Sigmoid colon (tissue), 7 donors: ENCODE measurements around the gene SLC19A1. TPM values are rescaled to one million over a fixed set of nuclear protein-coding genes. Genes with fewer than 3 reads are reported as not detected.
A peak's percentile ranks its signal among the peaks of the same experiment; 100 is the strongest.

Experiments
- DNase-seq: peaks from one replicate; pipeline ENCODE4 v3.0.0-alpha.2; 2019
- H3K27ac ChIP-seq, 4 donors: fragments of 200-600 bp; sonication (generic); one replicate each; pipeline ENCODE4 v1.5.1; 2016 to 2019; ENCODE audit warnings: mild to moderate bottlenecking in 1 of 4
- H3K27me3 ChIP-seq, 3 donors: fragments of 200-600 bp; sonication (generic); one replicate each; pipeline ENCODE4 v1.5.1; 2019; ENCODE audit warnings: mild to moderate bottlenecking in 1 of 3
- H3K36me3 ChIP-seq, 4 donors: fragments of 200-600 bp; sonication (generic); one replicate each; pipeline ENCODE4 v1.5.1; 2016 to 2019
- H3K4me1 ChIP-seq, 4 donors: fragments of 200-600 bp; sonication (generic); one replicate each; pipeline ENCODE4 v1.5.1; 2017 to 2019
- H3K4me3 ChIP-seq, 4 donors: fragments of 200-600 bp; sonication (generic); one replicate each; pipeline ENCODE4 v1.5.1; 2017 to 2019; ENCODE audit warnings: mild to moderate bottlenecking in 2 of 4, moderate library complexity in 1 of 4
- H3K9me3 ChIP-seq, 4 donors: fragments of 200-600 bp in 3 of 4; sonication (generic) in 3 of 4; one replicate each; pipeline versions ENCODE4 v1.5.1 to v1.6.1; 2013 to 2019
- EP300 ChIP-seq, 4 donors: sonication (generic); formaldehyde crosslinking; IDR thresholded peaks; one replicate each; pipeline ENCODE4 v1.6.1; 2017; ENCODE audit warnings: antibody characterized with exemption in 4 of 4
- POLR2A ChIP-seq, 2 donors: fragments of 450-650 bp; IDR thresholded peaks; one replicate each; pipeline ENCODE4 v1.6.1; 2016; ENCODE audit warnings: antibody characterized with exemption in 2 of 2, mild to moderate bottlenecking in 2 of 2, moderate library complexity in 2 of 2
- POLR2AphosphoS5 ChIP-seq, 4 donors: sonication (generic); formaldehyde crosslinking; IDR thresholded peaks; one replicate each; pipeline ENCODE4 v1.6.1; 2017; ENCODE audit warnings: antibody characterized with exemption in 4 of 4
- WGBS, 2 donors: extraction: QIAGEN DNeasy Blood & Tissue Kit; methylation state at CpG; one replicate each; pipeline ENCODE4 v1.1.7; 2013; 5-methylcytosine and 5-hydroxymethylcytosine counted together
- intact Hi-C: fragments of 100-400 bp; cut with DNase I; formaldehyde crosslinking; loops from one replicate; pipeline ENCODE4 v1.15.1; 2023
- polyA plus RNA-seq, 3 donors: library from polyadenylated mRNA; stranded (reverse); fragments of 200-250 nt; gene quantifications; one replicate each; pipeline ENCODE4 v1.2.3, GENCODE V29; 2013
- total RNA-seq, 4 donors: library from RNA; depleted of rRNA; stranded (reverse); fragments of >200 nt; gene quantifications; one replicate each; pipeline ENCODE4 v1.1.0, GENCODE V29; 2016
- TF ChIP-seq, protein P1 (sequence below), 4 experiments: fragments of 450-650 bp in 3 of 4; fragments of 200-600 bp in 1 of 4; IDR thresholded peaks; one replicate each; pipeline ENCODE4 v1.5.1; 2016 to 2019; ENCODE audit warnings: antibody characterized with exemption in 4 of 4, mild to moderate bottlenecking in 3 of 4, moderate library complexity in 2 of 4
- donor health status: healthy with polysubstance abuse.
- donor health status: Bipolar disorder and iron deficiency.
- donor health status: healthy.

The SLC19A1 gene
- total and polyA plus RNA-seq, 7 donors, result 1.8 to 10.7 (median 2.5) TPM

DNA sequence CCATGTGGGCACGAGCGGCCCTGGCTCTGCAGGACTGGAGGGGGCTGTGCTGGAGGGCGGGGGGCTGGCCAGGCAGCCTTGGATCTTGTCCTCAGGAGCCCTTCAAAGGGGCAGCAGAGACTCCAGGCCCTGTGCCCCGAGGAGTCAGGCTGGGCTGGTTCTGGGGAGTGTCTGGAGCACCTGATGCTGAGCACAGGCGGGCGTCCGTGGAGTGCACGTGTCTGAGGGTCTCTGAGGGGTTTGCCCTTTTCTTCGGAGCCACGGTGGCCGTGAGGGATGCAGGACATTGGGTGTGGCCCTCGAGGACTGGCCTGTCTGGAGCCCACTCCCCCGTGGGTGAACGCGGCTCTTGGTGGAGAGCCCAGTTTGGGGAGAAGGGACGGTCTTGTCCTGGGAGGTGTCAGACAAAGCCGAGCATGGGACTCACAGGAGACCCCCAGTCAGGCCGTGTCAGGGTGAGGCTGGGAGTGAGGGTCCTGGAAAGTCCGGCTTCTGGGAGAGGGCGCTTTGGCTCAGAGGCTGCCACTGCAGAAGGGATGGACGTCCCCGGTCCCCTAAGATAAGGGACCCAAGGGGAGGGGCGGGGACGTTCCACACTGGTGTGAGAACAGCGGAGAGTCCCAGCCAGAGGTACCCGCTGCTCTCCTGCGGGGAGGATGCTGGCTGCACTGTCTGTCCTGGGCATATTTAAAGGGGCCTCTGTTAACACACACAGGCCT is 76.5 kb downstream of the SLC19A1 start:
- Histone ChIP-seq H3K4me1 (peaks cover 0 to 25% (median 15%) of the 10 kb centered on the region in 4 donors), H3K9me3 (peaks cover 0 to 3% (median 0%) of the 10 kb centered on the region in 4 donors), H3K27ac (peak overlapping the region in 2 of 4 donors; percentile 3 to 26), H3K27me3 (no peaks in the 10 kb centered on the region), H3K4me3 (no peak overlapping the region), H3K36me3 (peaks cover 0 to 8% (median 2%) of the 10 kb centered on the region in 4 donors)
- intact Hi-C loops, result no loop called here
- TF ChIP-seq POLR2A (IDR thresholded peaks at IDR 0.05) (no peak), EP300 (IDR thresholded peaks at IDR 0.05) (no peak), POLR2AphosphoS5 (IDR thresholded peaks at IDR 0.05) (no peak)
- TF ChIP-seq, protein P1, sequence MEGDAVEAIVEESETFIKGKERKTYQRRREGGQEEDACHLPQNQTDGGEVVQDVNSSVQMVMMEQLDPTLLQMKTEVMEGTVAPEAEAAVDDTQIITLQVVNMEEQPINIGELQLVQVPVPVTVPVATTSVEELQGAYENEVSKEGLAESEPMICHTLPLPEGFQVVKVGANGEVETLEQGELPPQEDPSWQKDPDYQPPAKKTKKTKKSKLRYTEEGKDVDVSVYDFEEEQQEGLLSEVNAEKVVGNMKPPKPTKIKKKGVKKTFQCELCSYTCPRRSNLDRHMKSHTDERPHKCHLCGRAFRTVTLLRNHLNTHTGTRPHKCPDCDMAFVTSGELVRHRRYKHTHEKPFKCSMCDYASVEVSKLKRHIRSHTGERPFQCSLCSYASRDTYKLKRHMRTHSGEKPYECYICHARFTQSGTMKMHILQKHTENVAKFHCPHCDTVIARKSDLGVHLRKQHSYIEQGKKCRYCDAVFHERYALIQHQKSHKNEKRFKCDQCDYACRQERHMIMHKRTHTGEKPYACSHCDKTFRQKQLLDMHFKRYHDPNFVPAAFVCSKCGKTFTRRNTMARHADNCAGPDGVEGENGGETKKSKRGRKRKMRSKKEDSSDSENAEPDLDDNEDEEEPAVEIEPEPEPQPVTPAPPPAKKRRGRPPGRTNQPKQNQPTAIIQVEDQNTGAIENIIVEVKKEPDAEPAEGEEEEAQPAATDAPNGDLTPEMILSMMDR (IDR thresholded peaks at IDR 0.05), result no peak
- 80 to 90% methylated on average over 27 of the region's 27 CpGs for WGBS, 2 donors
- DNase-seq, result peak; percentile 62

DNA sequence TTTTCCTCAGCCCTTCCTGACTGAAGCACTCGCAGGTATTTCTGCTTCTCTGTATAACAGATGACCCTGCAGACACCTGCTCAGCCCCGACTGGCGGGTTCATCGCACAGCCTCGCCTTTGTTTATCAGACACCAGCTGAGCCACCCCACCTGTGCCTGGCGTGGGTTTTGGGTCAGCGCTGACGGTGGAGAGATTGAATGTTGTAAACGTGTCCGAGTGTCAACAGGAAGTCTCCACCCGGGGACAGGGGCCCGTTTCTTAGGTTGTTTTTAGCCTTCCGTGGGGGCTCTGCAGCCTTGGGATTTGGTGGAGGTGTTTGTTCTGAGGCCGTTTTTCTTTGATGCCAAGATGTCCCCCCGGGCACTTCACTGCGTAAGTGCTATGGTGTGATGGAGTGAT is 77.1 kb downstream of the SLC19A1 start:
- DNase-seq, result peak; percentile 57

DNA sequence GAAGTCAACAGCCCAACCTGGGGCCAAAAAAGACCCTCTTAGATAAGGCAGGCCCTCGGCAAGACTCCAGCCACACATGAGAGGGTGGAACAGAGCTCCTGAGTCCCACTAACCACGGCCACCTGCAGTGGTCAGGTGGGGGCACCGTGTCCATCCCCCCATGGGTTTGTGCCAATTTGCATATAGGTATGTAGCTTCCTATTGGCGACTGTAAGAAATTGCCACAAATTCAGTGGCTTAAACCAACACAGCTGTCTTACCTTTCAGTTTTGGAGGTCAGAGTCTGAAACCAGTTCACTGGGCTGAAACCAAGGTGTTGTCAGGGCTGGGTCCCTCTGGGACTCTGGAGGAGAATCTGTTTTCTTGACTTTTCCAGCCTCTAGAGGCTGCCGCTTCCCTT is 77.9 kb downstream of the SLC19A1 start:
- H3K27me3 ChIP-seq, result no peaks in the 10 kb centered on the region
- TF ChIP-seq, protein P1 (IDR thresholded peaks at IDR 0.05), result no peak
- peaks cover 0 to 3% (median 0%) of the 10 kb centered on the region in 4 donors for H3K9me3 ChIP-seq
- peaks cover 0 to 29% (median 18%) of the 10 kb centered on the region in 4 donors for H3K4me1 ChIP-seq
- WGBS, 2 donors, result 60 to 85% methylated on average over 5 of the region's 5 CpGs
- intact Hi-C loops, result no loop called here
- no peak for DNase-seq
- H3K36me3 ChIP-seq, result peaks cover 0 to 8% (median 2%) of the 10 kb centered on the region in 4 donors
- H3K27ac ChIP-seq, result no peak overlapping the region
- no peak overlapping the region for H3K4me3 ChIP-seq

More for the DNA sequence above, 77.1 kb downstream of the SLC19A1 start:
- TF ChIP-seq, protein P1 (IDR thresholded peaks at IDR 0.05), result no peak
- no peak for TF ChIP-seq EP300 (IDR thresholded peaks at IDR 0.05)
- no peak for TF ChIP-seq POLR2A (IDR thresholded peaks at IDR 0.05)
- no peak for TF ChIP-seq POLR2AphosphoS5 (IDR thresholded peaks at IDR 0.05)
- peaks cover 0 to 3% (median 0%) of the 10 kb centered on the region in 4 donors for H3K9me3 ChIP-seq
- intact Hi-C loops, result no loop called here
- H3K36me3 ChIP-seq, result peaks cover 0 to 8% (median 2%) of the 10 kb centered on the region in 4 donors
- H3K4me1 ChIP-seq, result peaks cover 0 to 27% (median 18%) of the 10 kb centered on the region in 4 donors
- WGBS, 2 donors, result 13 to 39% methylated on average over 16 of the region's 16 CpGs
- H3K4me3 ChIP-seq, result no peak overlapping the region
- H3K27ac ChIP-seq, result peak overlapping the region in 2 of 4 donors; percentile 3 to 26
- no peaks in the 10 kb centered on the region for H3K27me3 ChIP-seq

DNA sequence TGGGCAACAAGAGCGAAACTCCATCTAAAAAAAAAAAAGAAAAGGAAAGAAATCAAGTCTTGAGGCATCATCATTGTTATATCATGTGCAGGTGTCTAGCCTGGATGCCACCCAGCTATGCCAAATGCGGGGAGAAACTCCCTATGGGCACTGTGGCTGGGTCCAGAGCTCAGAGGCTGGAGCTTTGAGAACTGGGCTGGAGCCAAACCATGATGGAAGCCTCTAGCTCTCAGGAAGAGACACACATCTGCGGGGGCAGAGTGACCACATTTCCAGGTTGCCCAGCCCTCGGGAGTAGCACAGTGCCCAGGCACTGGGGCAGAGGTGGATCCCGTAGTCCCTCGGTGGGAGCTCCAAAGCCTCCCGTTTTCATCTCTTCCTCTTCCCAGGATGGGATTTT is 78.4 kb downstream of the SLC19A1 start:
- DNase-seq, result peak; percentile 62
- H3K4me3 ChIP-seq, result no peak overlapping the region
- H3K4me1 ChIP-seq, result peaks cover 0 to 33% (median 18%) of the 10 kb centered on the region in 4 donors
- no peak overlapping the region for H3K27ac ChIP-seq
- WGBS, 2 donors, result 88 to 92% methylated on average over 7 of the region's 7 CpGs
- intact Hi-C loops, result no loop called here
- H3K36me3 ChIP-seq, result peaks cover 0 to 7% (median under 1%) of the 10 kb centered on the region in 4 donors
- no peak for TF ChIP-seq POLR2A (IDR thresholded peaks at IDR 0.05)
- TF ChIP-seq EP300 (IDR thresholded peaks at IDR 0.05), result no peak
- TF ChIP-seq, protein P1 (IDR thresholded peaks at IDR 0.05), result no peak
- TF ChIP-seq POLR2AphosphoS5 (IDR thresholded peaks at IDR 0.05), result no peak
- no peaks in the 10 kb centered on the region for H3K27me3 ChIP-seq
- H3K9me3 ChIP-seq, result peaks cover 0 to 3% (median 0%) of the 10 kb centered on the region in 4 donors
